NCI-H187 treated with DMSO at 0.1 percent for 48 hours (cell line): ENCODE results near the gene FTCD.

Experiments used
- DNase-seq: peaks from one replicate; lab custom pipeline; 2025; lab: John Stamatoyannopoulos, UW

FTCD gene

GRCh38 chr21:46124083-46124925 lies 31.1 kb downstream of the FTCD start:
- DNase-seq, result no peak

- no peak for DNase-seq
Observed at GRCh38 chr21:46122758-46123683, 32.4 kb downstream of the FTCD start.

- no peak for DNase-seq
Observed at GRCh38 chr21:46122237-46122671, 33.1 kb downstream of the FTCD start.

- no peak for DNase-seq
Observed at GRCh38 chr21:46121286-46122221, 33.8 kb downstream of the FTCD start.

- DNase-seq, result no peak
Observed at GRCh38 chr21:46120301-46121285, 34.8 kb downstream of the FTCD start.

- DNase-seq, result no peak
Observed at GRCh38 chr21:46119637-46120271, 35.6 kb downstream of the FTCD start.

GRCh38 chr21:46119144-46119636 lies 36.2 kb downstream of the FTCD start:
- no peak for DNase-seq

GRCh38 chr21:46118316-46119143 lies 36.8 kb downstream of the FTCD start:
- DNase-seq, result no peak

GRCh38 chr21:46117586-46118315 lies 37.6 kb downstream of the FTCD start:
- no peak for DNase-seq

GRCh38 chr21:46116776-46117585 lies 38.4 kb downstream of the FTCD start:
- no peak for DNase-seq

GRCh38 chr21:46116189-46116775 lies 39.1 kb downstream of the FTCD start:
- no peak for DNase-seq

- no peak for DNase-seq
Observed at GRCh38 chr21:46115441-46116188, 39.8 kb downstream of the FTCD start.

GRCh38 chr21:46114963-46115362 lies 40.4 kb downstream of the FTCD start:
- no peak for DNase-seq

- no peak for DNase-seq
Observed at GRCh38 chr21:46113497-46114176, 41.7 kb downstream of the FTCD start.

GRCh38 chr21:46112725-46113215 lies 42.6 kb downstream of the FTCD start:
- DNase-seq, result no peak
